PC-9 (cell line): ENCODE measurements around the gene MIF4GD.

Source experiments
- EZH2 ChIP-seq: fragments of 200-600 bp; sonication (generic); IDR thresholded peaks from 2 replicates; pipeline ENCODE4 v1.8.0; 2017; ENCODE audit warnings: antibody characterized with exemption, low read depth
- TF ChIP-seq, protein P1 (sequence below): fragments of 200-600 bp; sonication (generic); conservative IDR thresholded peaks from 2 replicates; pipeline ENCODE4 v1.6.1; 2017; ENCODE audit warnings: mixed run types, antibody characterized with exemption, mild to moderate bottlenecking, moderate library complexity

DNA sequence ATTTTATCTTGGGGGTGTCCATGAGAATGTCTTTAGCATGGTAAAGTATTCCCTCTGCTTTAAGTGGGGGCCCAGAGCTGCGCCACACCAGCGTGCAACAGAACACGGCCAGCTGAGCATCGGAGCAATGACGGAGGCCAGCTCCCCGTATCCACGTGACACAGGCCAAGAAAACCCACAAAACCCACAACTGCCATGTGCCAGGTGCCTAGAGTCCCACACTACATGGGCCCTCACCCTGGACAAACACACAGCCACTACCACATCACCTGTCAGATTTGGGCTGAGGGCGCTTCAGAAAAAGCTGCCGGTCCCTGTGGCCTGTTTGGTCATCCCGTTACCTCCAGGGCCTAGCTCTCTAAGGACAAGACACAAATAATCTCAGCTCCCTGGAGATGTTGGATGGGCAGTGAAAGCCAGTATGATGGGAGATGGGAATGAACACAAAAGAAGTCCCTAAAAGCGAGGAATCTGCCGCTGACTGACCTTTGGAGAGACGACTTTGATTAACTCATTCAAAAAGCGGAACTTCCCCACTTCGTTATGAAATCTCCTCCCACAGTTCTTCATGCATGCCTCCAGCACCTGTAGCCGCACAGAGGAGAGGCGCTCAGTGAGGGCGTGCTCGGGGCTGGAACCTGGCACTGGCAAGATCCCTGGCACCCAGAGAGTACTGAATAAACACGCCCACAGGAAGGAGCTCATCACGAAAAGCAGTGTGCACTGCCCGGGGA, 26.7 kb downstream of the MIF4GD start:
- no peak for TF ChIP-seq EZH2
- TF ChIP-seq, protein P1, sequence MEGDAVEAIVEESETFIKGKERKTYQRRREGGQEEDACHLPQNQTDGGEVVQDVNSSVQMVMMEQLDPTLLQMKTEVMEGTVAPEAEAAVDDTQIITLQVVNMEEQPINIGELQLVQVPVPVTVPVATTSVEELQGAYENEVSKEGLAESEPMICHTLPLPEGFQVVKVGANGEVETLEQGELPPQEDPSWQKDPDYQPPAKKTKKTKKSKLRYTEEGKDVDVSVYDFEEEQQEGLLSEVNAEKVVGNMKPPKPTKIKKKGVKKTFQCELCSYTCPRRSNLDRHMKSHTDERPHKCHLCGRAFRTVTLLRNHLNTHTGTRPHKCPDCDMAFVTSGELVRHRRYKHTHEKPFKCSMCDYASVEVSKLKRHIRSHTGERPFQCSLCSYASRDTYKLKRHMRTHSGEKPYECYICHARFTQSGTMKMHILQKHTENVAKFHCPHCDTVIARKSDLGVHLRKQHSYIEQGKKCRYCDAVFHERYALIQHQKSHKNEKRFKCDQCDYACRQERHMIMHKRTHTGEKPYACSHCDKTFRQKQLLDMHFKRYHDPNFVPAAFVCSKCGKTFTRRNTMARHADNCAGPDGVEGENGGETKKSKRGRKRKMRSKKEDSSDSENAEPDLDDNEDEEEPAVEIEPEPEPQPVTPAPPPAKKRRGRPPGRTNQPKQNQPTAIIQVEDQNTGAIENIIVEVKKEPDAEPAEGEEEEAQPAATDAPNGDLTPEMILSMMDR: no peak
